ENCODE results near the gene RSU1.

DNA sequence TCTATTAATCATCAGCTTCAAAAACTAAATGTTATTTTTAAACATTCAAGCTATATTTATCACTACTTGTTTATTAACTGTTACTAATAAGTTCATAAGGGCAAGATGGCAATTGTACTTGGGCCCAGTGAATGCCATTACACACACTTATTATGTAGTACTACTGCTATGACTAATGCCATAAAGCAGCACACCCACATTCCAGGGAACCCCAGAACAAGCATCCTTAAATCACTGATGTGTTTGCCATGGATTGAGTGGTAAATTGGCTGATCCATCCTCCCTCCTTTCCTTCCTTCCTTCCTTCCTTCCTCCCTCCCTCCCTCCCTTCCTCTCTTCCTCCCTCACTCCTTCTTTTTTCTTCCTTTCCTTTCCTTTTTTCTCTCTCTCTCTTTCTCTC, 37.4 kb upstream of the RSU1 start:
- TF ChIP-seq EZH2 (IDR thresholded peaks at IDR 0.05; ENCODE audit: borderline replicate concordance, low read depth, low read length, severe bottlenecking) (no peak), CTCF (IDR thresholded peaks at IDR 0.05; ENCODE audit: borderline replicate concordance, extremely low read depth, low read length, poor library complexity, severe bottlenecking) (no peak)
